Erythroblast (primary cell): Measurements from ENCODE around the gene CPNE8.

ENCODE experiments used
- GATA1 ChIP-seq: IDR thresholded peaks from 2 replicates; pipeline ENCODE4 v1.6.1; 2011; ENCODE audit warnings: low read depth, mild to moderate bottlenecking, control low read depth, low read length, moderate library complexity
- POLR2A ChIP-seq: IDR thresholded peaks from 2 replicates; pipeline ENCODE4 v1.6.1; 2011; ENCODE audit warnings: mild to moderate bottlenecking, low read length

DNA sequence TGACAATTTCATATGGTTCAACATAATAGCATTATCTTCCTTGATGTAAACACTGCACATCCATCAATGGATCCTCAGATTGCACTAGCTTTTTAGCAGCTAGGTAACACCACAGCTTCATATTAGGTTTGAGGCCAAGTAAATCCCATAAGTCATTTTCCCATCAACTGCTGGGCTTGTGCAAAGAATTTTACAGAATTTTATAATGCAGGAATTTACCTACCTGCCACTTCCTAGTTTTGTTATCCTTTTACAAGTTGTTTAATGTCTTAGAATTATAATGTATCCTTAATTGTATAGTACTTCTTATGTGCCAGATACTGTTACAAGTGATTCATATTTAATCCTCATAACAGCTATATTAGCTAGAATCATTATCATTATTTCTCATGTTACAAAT is 36.4 kb downstream of the CPNE8 start:
- TF ChIP-seq POLR2A, result no peak
- no peak for TF ChIP-seq GATA1
